SK-N-SH (cell line): Measurements from ENCODE around the gene TSPAN6.

Experiments used
- CTCF ChIP-seq: fragments of 200-600 bp; sonication (generic); IDR thresholded peaks from 2 replicates; pipeline ENCODE4 v1.6.1; 2017; ENCODE audit warnings: antibody characterized with exemption, mild to moderate bottlenecking, moderate library complexity
- RCOR1 ChIP-seq: fragments of 150-350 bp; IDR thresholded peaks from 2 replicates; pipeline ENCODE4 v1.6.1; 2017; ENCODE audit warnings: antibody characterized with exemption, low read length

DNA sequence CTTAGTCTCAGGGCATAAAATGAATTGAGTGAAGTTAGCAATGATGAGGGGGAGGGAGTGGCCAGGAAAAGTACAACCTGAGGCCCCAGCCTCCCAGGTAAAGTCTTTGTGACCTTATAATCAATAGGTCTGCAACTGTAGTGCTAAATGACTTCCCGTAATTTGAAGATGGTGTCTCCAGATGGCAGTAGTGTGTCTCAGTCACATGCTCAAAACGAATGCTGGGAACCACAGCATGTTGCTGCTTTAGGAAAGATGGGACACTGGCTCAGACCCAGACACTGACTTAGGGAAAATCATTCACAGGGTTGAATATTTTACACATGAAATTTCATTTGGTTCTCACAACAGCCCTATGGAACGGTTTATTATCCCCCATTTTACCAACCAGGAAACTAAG is 17.7 kb upstream of the TSPAN6 start:
- peak; percentile 42 for TF ChIP-seq CTCF
- no peak for TF ChIP-seq RCOR1
